OCI-LY3 (cell line): ENCODE results near the gene CKLF.

Experiments used
- EZH2phosphoT487 ChIP-seq: fragments of 200-600 bp; shearing (Covaris generic); IDR thresholded peaks from 2 replicates; pipeline ENCODE4 v1.6.1; 2018; ENCODE audit warnings: antibody characterized with exemption, mixed run types, low read depth
- TF ChIP-seq, protein P1 (sequence below): fragments of 200-600, 300-600 bp; sonication (generic); IDR thresholded peaks from 2 replicates; pipeline ENCODE4 v1.5.1; 2014; ENCODE audit warnings: antibody characterized with exemption, low read length, low read depth

DNA sequence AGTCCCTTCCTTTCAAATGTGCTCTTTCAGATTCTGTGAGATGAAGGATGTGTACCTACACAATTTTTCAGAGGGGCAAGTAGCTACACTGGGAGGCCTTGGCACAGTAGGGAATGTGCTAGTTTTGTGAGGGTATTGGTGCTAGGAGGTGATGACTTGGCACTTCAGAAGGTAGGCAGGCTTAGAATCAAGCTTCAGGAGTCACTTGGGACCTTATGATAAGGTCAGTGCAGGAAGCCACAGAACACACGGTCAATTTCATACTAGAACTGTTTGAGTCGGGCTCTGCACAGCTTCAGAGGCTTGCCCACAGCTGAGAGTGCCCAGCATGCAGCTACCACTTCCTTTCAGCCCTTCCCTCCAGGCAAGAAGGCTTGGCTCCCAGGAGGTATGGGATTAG is 20.0 kb downstream of the CKLF start:
- TF ChIP-seq, protein P1, sequence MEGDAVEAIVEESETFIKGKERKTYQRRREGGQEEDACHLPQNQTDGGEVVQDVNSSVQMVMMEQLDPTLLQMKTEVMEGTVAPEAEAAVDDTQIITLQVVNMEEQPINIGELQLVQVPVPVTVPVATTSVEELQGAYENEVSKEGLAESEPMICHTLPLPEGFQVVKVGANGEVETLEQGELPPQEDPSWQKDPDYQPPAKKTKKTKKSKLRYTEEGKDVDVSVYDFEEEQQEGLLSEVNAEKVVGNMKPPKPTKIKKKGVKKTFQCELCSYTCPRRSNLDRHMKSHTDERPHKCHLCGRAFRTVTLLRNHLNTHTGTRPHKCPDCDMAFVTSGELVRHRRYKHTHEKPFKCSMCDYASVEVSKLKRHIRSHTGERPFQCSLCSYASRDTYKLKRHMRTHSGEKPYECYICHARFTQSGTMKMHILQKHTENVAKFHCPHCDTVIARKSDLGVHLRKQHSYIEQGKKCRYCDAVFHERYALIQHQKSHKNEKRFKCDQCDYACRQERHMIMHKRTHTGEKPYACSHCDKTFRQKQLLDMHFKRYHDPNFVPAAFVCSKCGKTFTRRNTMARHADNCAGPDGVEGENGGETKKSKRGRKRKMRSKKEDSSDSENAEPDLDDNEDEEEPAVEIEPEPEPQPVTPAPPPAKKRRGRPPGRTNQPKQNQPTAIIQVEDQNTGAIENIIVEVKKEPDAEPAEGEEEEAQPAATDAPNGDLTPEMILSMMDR, result no peak
- TF ChIP-seq EZH2phosphoT487, result no peak
